Measurements from ENCODE around the gene RAN. TPM values are rescaled to one million over a fixed set of nuclear protein-coding genes. Genes with fewer than 3 reads are reported as not detected.

The RAN gene
- total RNA-seq, 1 donor from 2014 or later, result 471 TPM

- H3K9me3 Mint-ChIP-seq (ENCODE audit: unreplicated experiment), result no peaks in the 10 kb centered on the region
- no peak overlapping the region for H3K27ac Mint-ChIP-seq (ENCODE audit: unreplicated experiment)
- peaks cover 21% of the 10 kb centered on the region for H3K27me3 Mint-ChIP-seq (ENCODE audit: unreplicated experiment)
- no peak for DNase-seq (ENCODE audit: extremely low spot score, unreplicated experiment)
- TF ChIP-seq CTCF (IDR thresholded peaks at IDR 0.05), result no peak
- H3K4me1 Mint-ChIP-seq (ENCODE audit: unreplicated experiment), result peaks cover 14% of the 10 kb centered on the region
- H3K4me3 Mint-ChIP-seq (ENCODE audit: unreplicated experiment), result no peak overlapping the region
- H3K36me3 Mint-ChIP-seq (ENCODE audit: unreplicated experiment), result no peaks in the 10 kb centered on the region
Observed at GRCh38 chr12:130850418-130851021, 21.3 kb upstream of the RAN start.

- Mint-ChIP-seq H3K9me3 (ENCODE audit: unreplicated experiment) (no peaks in the 10 kb centered on the region), H3K4me3 (ENCODE audit: unreplicated experiment) (no peak overlapping the region), H3K27ac (ENCODE audit: unreplicated experiment) (no peak overlapping the region), H3K36me3 (ENCODE audit: unreplicated experiment) (no peaks in the 10 kb centered on the region), H3K4me1 (ENCODE audit: unreplicated experiment) (no peaks in the 10 kb centered on the region), H3K27me3 (ENCODE audit: unreplicated experiment) (peaks cover 21% of the 10 kb centered on the region)
- TF ChIP-seq CTCF (IDR thresholded peaks at IDR 0.05), result no peak
- no peak for DNase-seq (ENCODE audit: extremely low spot score, unreplicated experiment)
Observed at GRCh38 chr12:130856088-130856487, 15.8 kb upstream of the RAN start.

- no peak overlapping the region for H3K27ac Mint-ChIP-seq (ENCODE audit: unreplicated experiment)
- no peak for DNase-seq (ENCODE audit: extremely low spot score, unreplicated experiment)
- H3K27me3 Mint-ChIP-seq (ENCODE audit: unreplicated experiment), result peaks cover 17% of the 10 kb centered on the region
- no peaks in the 10 kb centered on the region for H3K4me1 Mint-ChIP-seq (ENCODE audit: unreplicated experiment)
- TF ChIP-seq CTCF (IDR thresholded peaks at IDR 0.05), result no peak
- H3K9me3 Mint-ChIP-seq (ENCODE audit: unreplicated experiment), result no peaks in the 10 kb centered on the region
- H3K36me3 Mint-ChIP-seq (ENCODE audit: unreplicated experiment), result no peaks in the 10 kb centered on the region
- no peak overlapping the region for H3K4me3 Mint-ChIP-seq (ENCODE audit: unreplicated experiment)
Observed at GRCh38 chr12:130858084-130858483, 13.8 kb upstream of the RAN start.

DNA sequence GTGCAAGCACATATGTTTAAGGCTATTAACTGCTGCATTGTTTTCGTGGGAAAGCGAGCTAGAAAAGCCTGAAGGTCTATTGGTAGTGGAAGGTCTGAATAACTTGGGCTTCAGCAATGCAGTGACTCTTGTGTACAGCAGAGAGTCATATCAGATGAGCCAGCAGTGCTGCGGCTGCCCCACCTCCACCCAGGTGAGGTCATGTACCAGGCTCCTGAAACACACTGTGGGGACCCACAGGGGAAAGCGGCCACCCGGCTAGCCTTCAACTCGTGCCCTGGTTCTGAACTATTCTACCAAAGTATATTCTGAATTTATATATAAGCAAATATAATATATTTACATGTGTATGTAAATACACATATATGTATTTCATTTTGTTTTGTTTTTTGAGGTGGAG, 12.7 kb upstream of the RAN start:
- TF ChIP-seq CTCF (IDR thresholded peaks at IDR 0.05), result no peak
- Mint-ChIP-seq H3K27me3 (ENCODE audit: unreplicated experiment) (peaks cover 14% of the 10 kb centered on the region), H3K4me1 (ENCODE audit: unreplicated experiment) (no peaks in the 10 kb centered on the region), H3K4me3 (ENCODE audit: unreplicated experiment) (no peak overlapping the region), H3K36me3 (ENCODE audit: unreplicated experiment) (no peaks in the 10 kb centered on the region), H3K27ac (ENCODE audit: unreplicated experiment) (no peak overlapping the region), H3K9me3 (ENCODE audit: unreplicated experiment) (no peaks in the 10 kb centered on the region)
- no peak for DNase-seq (ENCODE audit: extremely low spot score, unreplicated experiment)

DNA sequence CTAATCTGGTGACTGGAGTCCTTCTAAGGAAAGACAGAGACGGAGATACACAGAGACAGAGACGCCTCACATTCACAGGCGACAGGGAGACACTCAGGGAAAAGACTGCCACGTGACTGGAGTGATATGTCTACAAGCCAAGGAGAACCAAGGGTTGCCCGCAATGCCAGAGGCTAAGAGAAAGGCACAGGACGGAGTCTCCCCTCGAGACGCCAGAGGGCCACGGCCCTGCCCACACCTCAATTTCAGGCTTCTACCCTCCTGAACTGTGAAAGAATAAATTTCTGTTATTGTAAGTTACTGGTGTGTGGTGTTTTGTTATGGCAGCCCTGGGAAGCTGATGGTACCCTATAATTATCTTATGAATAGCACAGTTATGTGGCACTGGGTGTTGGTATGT, 11.6 kb upstream of the RAN start:
- no peak for DNase-seq (ENCODE audit: extremely low spot score, unreplicated experiment)
- Mint-ChIP-seq H3K27me3 (ENCODE audit: unreplicated experiment) (peaks cover 6% of the 10 kb centered on the region), H3K27ac (ENCODE audit: unreplicated experiment) (no peak overlapping the region), H3K36me3 (ENCODE audit: unreplicated experiment) (no peaks in the 10 kb centered on the region), H3K4me3 (ENCODE audit: unreplicated experiment) (no peak overlapping the region), H3K9me3 (ENCODE audit: unreplicated experiment) (no peaks in the 10 kb centered on the region), H3K4me1 (ENCODE audit: unreplicated experiment) (no peaks in the 10 kb centered on the region)
- TF ChIP-seq CTCF (IDR thresholded peaks at IDR 0.05), result no peak

Measured in osteocyte (in vitro differentiated cells).